Renal cortex interstitium (tissue), 15 donors: ENCODE data around the gene IPMK. TPM values are rescaled to one million over a fixed set of nuclear protein-coding genes. Genes with fewer than 3 reads are reported as not detected.

Source experiments
- DNase-seq, 11 donors: peaks; one replicate each; pipeline ENCODE4 v3.0.0-alpha.2; 2013; ENCODE audit warnings: low read depth in 9 of 11, low spot score in 4 of 11; ENCODE audit errors: extremely low read depth in 1 of 11
- long read RNA-seq, 16 experiments: transcript quantifications; one replicate each; lab custom pipeline, GENCODE V29; 2026
- polyA plus RNA-seq, 3 donors: library from polyadenylated mRNA; unstranded; fragments of 120-200 nt; gene quantifications; one replicate each; pipeline ENCODE4 v1.2.1, GENCODE V29; 2013; ENCODE audit not compliant: insufficient read length in 3 of 3

Gene IPMK
- polyA plus RNA-seq = 1 to 10 TPM; 6.2 to 7.7 (median 7.5) TPM
- long read RNA-seq, donor 1, full-length matches to known transcripts = 2 of 2 reads
- long read RNA-seq, donor 1, partial matches to known transcripts = 0 of 2 reads
- long read RNA-seq, donor 1, other reads (novel, unspliced or antisense) = 0 of 2 reads
- long read RNA-seq, donor 2, full-length matches to known transcripts = 2 of 2 reads
- long read RNA-seq, donor 2, partial matches to known transcripts = 0 of 2 reads
- long read RNA-seq, donor 2, other reads (novel, unspliced or antisense) = 0 of 2 reads
- long read RNA-seq, donor 3, partial matches to known transcripts = 130 of 130 reads
- long read RNA-seq, donor 3, other reads (novel, unspliced or antisense) = 0 of 130 reads
- long read RNA-seq, donor 4, full-length matches to known transcripts = 2 of 2 reads
- long read RNA-seq, donor 4, partial matches to known transcripts = 0 of 2 reads
- long read RNA-seq, donor 4, other reads (novel, unspliced or antisense) = 0 of 2 reads
- long read RNA-seq, donor 5 = 0 reads
- long read RNA-seq, donor 6, full-length matches to known transcripts = 2 of 2 reads
- long read RNA-seq, donor 6, partial matches to known transcripts = 0 of 2 reads
- long read RNA-seq, donor 6, other reads (novel, unspliced or antisense) = 0 of 2 reads
- long read RNA-seq, donor 7, full-length matches to known transcripts = 1 of 238 reads
- long read RNA-seq, donor 7, partial matches to known transcripts = 75 of 238 reads
- long read RNA-seq, donor 7, other reads (novel, unspliced or antisense) = 162 of 238 reads
- long read RNA-seq, donor 8, full-length matches to known transcripts = 3 of 3 reads
- long read RNA-seq, donor 8, partial matches to known transcripts = 0 of 3 reads
- long read RNA-seq, donor 8, other reads (novel, unspliced or antisense) = 0 of 3 reads
- long read RNA-seq, donor 9, full-length matches to known transcripts = 2 of 92 reads
- long read RNA-seq, donor 9, partial matches to known transcripts = 90 of 92 reads
- long read RNA-seq, donor 9, other reads (novel, unspliced or antisense) = 0 of 92 reads
- long read RNA-seq, donor 10, full-length matches to known transcripts = 1 of 1 reads
- long read RNA-seq, donor 10, partial matches to known transcripts = 0 of 1 reads
- long read RNA-seq, donor 10, other reads (novel, unspliced or antisense) = 0 of 1 reads
- long read RNA-seq, donor 11, full-length matches to known transcripts = 1 of 1 reads
- long read RNA-seq, donor 11, partial matches to known transcripts = 0 of 1 reads
- long read RNA-seq, donor 11, other reads (novel, unspliced or antisense) = 0 of 1 reads
- long read RNA-seq, donor 12, full-length matches to known transcripts = 1 of 162 reads
- long read RNA-seq, donor 12, partial matches to known transcripts = 67 of 162 reads
- long read RNA-seq, donor 12, other reads (novel, unspliced or antisense) = 94 of 162 reads
- long read RNA-seq, donor 13 = 0 reads
- long read RNA-seq, donor 14, full-length matches to known transcripts = 1 of 194 reads
- long read RNA-seq, donor 14, partial matches to known transcripts = 193 of 194 reads
- long read RNA-seq, donor 14, other reads (novel, unspliced or antisense) = 0 of 194 reads
- long read RNA-seq, donor 15, full-length matches to known transcripts = 1 of 1 reads
- long read RNA-seq, donor 15, partial matches to known transcripts = 0 of 1 reads
- long read RNA-seq, donor 15, other reads (novel, unspliced or antisense) = 0 of 1 reads
- long read RNA-seq, donor 16, full-length matches to known transcripts = 2 of 2 reads
- long read RNA-seq, donor 16, partial matches to known transcripts = 0 of 2 reads
- long read RNA-seq, donor 16, other reads (novel, unspliced or antisense) = 0 of 2 reads

- DNase-seq = peak in 10 of 11 donors; percentile 49 to 86 (median 81)
Measured at GRCh38 chr10:58267713-58268453, at the start of gene IPMK. IPMK (minus strand) TSS chr10:58267894; CDS start chr10:58267611, 283 bp downstream.

GRCh38 chr10:58316874-58317273 lies 49.2 kb upstream of the IPMK start:
- no peak for DNase-seq

- no peak for DNase-seq
Measured at GRCh38 chr10:58311026-58311425, 43.3 kb upstream of the IPMK start.

GRCh38 chr10:58307676-58308075 lies 40.0 kb upstream of the IPMK start:
- no peak for DNase-seq

- DNase-seq = no peak
Measured at GRCh38 chr10:58305821-58306220, 38.1 kb upstream of the IPMK start.

- no peak for DNase-seq
Measured at GRCh38 chr10:58304099-58304633, 36.5 kb upstream of the IPMK start.

- no peak for DNase-seq
Measured at GRCh38 chr10:58302254-58302653, 34.6 kb upstream of the IPMK start.

GRCh38 chr10:58300676-58301075 lies 33.0 kb upstream of the IPMK start:
- no peak for DNase-seq

GRCh38 chr10:58299580-58299979 lies 31.9 kb upstream of the IPMK start:
- peak; percentile 17 to 54 (median 38) for DNase-seq

- no peak for DNase-seq
Measured at GRCh38 chr10:58293989-58294388, 26.3 kb upstream of the IPMK start.

GRCh38 chr10:58291538-58292174 lies 24.0 kb upstream of the IPMK start:
- no peak for DNase-seq

- no peak for DNase-seq
Measured at GRCh38 chr10:58282615-58283014, 14.9 kb upstream of the IPMK start.

- no peak for DNase-seq
Measured at GRCh38 chr10:58281092-58281752, 13.5 kb upstream of the IPMK start.

GRCh38 chr10:58280477-58280876 lies 12.8 kb upstream of the IPMK start:
- no peak for DNase-seq

- no peak for DNase-seq
Measured at GRCh38 chr10:58278962-58279307, 11.2 kb upstream of the IPMK start.

- no peak for DNase-seq
Measured at GRCh38 chr10:58278274-58278961, 10.7 kb upstream of the IPMK start.
